Stimulated activated CD8-positive, alpha-beta memory T cell treated with anti-CD3 and anti-CD28 coated beads, Interleukin-15, amount 100 ng/mL, for 1 hour (primary cell): ENCODE measurements around the gene CDC14B.
"Not testable (repeated sequence)": the region's sequence is repeated elsewhere in the genome, so short reads cannot be mapped to it uniquely, and the experiment has no call there.

Source experiments
- DNase-seq: peaks from one replicate; pipeline ENCODE4 v3.0.0-alpha.2; 2020; ENCODE audit warnings: low read depth

Gene CDC14B

DNA sequence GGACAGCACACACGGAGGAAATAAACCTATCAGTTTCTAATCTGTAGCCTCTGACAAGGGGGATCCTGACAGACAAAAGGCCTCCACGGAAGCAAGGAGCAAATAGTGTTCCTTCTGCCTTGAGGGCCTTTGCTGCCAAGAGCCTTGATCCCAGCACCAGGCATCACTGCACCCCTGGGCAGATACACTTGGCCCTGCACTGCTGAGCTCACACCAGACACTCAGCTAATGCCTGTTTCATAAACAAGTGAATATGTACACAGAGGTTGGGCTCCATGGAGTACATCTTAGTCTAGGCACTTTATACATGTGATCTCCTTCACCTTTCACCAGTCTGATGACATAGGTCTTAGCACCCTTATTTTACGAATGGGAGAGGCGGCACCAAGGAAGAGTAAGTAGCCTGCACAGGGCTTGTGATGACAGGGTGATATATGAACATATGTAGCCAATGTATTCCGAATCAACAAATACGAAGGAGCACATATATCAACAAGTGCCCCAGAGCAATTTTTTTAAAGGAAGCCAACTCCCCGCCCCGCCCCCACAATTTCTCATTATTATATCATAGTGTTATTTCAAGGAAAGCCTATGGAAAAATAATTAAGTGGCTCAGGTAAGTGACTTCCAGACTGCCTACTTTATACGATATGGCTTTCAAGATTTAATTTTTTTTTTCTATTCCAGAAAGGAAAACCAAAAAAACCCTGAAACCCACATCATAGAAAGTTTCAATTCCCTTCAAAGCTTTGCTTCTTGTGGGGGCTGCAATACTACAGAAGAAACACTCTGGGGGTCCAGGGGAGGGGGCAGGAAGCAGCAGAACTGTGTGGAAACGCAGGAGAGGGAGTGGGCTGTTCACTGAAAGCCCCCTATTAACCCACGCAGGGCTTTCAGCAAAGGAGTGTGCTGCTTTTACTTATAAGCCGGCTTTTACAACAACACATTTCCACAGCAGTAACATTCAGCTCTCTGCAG lies 32.0 kb downstream of the CDC14B start:
- DNase-seq, result no peak

- DNase-seq, result no peak
These were observed 34.2 kb downstream of the CDC14B start for GRCh38 chr9:96585426-96585825.

DNA sequence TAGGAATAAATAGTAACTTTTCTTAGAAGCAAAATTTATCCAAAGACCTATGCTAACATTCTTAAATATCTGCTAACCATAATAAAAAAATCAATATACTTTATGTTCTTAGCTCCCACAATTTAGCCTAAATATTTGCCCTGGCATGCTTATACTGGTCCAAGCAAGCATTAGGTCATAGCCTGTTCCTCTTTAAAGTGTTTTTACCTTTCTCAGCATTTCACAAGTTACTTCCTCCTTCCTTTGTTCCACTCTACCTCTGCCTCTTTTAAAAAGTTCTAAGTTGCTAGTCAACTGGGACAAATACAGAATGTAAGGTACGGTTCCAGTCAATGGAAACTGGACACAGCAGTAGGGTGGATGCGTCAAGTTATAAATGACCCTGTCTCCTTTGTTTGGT lies 37.4 kb downstream of the CDC14B start:
- DNase-seq, result not testable (repeated sequence)

- no peak for DNase-seq
These were observed 37.9 kb downstream of the CDC14B start for GRCh38 chr9:96581786-96582185.

DNA sequence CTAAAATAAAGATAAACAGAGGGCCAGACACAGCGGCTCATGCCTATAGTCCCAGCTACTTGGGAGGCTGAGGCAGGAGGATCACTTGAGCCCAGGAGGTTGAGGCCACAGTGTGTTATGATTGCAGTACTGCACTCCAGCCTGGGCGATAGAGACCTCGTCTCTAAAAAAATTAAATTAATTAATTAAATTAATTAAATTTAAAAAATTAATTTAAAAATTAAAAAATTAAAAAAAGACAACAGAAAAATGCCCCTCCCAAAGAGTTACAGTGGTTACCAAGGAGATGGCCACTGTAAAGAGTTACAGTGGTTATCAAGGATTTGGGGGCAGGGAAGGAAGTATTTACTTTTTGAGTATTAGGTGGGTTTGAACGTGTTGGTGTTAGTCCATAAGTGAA lies 38.3 kb downstream of the CDC14B start:
- DNase-seq, result no peak

DNA sequence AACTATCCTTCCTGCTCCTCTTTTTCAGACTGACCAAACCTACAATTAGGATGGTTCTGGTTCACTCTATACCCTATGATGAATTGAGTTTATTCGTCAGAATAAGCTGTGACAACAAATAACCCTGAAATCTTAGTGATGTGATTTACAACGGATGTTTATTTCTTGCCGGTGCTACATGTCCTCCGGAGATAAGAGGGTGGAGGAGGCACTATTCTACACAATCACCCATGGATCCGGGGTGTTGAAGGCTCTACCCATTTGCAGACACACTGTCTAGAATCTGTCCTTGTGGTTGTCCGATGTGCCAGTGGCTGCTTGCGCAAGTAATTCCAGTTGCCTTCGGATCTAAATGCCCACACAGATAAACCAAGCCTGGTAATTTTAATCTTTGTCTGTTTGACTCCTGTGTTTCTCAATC lies 44.7 kb downstream of the CDC14B start:
- no peak for DNase-seq

GRCh38 chr9:96574455-96574854 lies 45.2 kb downstream of the CDC14B start:
- no peak for DNase-seq

GRCh38 chr9:96567203-96567700 lies 52.4 kb downstream of the CDC14B start:
- no peak for DNase-seq

DNA sequence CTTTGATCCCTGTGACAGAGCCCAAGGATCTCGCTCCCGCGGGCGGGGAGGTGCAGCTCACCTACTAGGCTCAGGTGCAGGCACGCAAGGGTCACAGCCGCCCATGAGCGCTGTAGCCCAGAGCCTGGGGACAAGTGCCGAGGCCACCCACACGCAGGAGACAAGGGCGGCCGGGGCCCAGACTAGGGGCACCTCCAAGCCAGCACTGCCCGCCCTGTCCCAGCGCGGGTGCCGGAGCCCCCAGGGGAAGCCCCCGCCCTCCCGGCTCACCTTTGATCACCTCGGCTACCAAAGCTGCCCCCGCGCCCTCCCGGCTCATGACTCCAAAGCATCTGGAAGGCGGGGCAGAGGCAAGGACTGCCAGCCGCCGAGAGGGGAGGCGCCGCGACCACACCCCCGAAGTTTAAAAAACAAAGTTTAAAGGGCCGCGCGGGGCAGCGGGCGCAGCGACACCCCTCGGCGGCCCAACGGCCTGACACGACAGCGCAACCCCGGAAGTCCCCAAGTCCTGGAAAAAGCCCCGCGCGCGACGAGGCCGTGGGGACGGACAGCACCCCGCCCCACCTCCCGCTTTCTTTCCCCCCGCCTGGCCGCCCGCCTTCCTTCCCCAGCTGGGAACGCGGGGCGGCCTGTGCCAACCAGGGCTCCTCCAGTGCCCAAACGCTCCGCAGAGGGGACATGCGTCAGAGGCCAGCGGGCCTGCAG lies 53.0 kb downstream of the CDC14B start:
- peak; percentile 49 for DNase-seq

GRCh38 chr9:96565671-96566497 lies 53.8 kb downstream of the CDC14B start:
- DNase-seq, result no peak

DNA sequence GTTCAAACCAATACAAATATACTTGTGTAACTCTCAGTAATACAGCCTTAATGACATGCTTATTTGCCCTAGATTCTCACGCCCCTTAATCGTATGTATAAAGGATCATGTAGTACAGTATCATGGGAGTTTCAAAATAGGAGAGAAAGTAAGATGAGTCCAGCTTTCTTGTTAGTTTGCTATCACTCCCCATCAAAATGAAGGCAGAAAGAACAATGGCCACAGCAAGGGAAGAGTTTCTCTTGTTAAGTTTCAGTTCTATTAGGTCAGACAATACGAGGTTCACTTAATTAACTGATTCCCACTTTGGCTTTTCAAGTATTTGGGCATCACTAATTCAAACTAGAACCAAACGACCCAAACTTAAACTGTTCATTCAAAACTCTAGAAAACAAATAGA lies 55.4 kb downstream of the CDC14B start:
- DNase-seq, result no peak

DNA sequence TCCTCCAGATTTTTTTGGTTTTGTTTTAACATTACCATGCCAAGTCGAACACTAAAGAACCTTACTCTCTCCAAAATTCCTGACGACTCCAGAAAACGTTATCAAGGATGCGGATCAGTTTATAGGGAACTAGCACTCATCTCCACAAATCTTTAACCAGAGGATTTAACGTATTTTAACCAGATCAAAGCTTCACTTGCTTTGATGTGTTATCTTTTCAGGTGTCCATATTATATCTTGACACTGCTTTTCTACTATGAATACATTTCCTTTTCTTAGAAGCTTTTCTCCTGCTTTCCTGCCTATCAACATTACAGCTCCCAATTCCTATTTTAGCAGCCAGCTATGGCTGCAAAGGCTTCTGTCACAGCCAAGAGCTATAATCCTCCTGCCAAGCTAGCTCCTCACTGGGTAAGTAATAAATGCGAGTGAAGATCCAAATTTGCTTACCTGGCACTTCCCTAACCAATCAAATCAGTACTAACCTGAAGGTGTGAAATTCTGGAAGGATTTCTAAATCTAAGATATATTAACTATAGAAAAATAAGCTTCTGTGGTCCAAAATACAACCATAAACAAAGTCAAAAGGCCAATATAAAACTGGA lies 60.2 kb downstream of the CDC14B start:
- DNase-seq, result no peak

- no peak for DNase-seq
These were observed 61.7 kb downstream of the CDC14B start for GRCh38 chr9:96557921-96558320.

- no peak for DNase-seq
These were observed 62.8 kb downstream of the CDC14B start for GRCh38 chr9:96556701-96557461.

GRCh38 chr9:96555567-96556386 lies 63.9 kb downstream of the CDC14B start:
- DNase-seq, result no peak

DNA sequence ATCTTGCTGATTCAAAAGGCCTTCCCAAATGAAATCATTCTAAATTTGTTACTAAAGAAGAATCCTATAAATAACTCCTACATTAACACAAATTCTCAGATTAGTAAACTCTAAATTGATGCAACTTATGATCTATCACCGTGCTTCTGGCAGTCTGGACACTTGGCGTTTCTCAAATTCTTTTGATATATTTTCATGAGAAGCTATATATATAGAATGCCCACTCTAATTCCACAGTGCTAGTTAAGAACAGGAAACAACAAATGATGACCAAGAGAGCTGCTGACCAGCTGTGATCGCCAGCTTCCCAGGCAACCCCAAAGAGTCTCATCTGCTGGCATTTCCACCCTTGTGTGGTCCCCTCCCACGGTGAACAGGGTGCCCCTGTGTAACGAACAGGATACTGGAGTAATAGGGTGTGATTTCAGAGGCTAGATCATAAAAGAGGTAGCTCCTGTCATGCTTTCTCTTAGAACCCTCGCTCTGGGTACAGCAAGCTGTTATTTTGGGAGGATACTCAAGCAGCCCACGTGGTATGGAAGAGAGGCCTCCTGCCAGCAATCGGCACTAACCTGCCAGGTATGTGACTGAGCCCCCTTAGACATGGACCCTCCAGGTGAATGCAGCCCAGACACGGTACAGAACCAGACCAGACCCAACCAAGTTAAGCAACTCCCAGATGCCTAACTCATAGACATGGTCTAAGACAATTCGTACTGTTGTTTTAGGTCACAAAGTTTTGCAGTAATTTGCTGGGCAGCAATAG lies 64.7 kb downstream of the CDC14B start:
- no peak for DNase-seq

DNA sequence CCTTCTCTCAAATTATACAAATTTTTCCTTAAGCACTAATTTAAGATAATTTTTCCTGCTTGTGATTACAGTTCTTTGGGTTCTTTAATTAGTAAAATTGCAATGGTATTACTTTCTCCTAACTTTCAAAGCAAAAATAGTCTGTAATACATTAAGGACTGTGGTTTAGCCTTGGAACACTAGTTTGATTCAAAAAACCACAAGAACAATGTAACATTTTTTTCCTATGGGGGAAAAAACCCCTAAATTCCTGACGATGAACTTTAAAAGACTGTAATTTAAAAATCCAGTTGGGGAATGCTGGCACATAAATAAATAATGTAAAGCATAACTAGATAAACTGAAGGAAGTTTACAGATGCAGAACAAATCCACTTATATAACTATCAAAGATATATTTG lies 65.3 kb downstream of the CDC14B start:
- no peak for DNase-seq

GRCh38 chr9:96553070-96553469 lies 66.6 kb downstream of the CDC14B start:
- no peak for DNase-seq

DNA sequence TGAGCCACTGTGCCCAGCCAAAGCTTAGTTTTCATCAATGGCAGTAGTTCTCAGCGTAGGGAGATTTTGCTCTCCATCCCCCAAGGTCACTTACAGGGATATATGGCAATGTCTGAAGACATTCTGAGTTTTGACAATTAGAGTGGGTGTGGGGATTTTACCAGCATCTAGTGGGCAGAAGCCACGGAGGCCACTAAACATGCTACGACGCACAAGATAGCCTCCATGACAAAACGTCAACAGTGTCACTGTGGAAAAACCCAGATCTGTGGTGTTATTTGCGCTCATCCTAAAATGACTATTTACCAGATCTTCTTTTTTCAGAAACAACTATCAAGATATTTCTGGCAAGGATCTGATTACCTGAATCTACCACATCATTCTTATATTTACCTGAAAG lies 68.2 kb downstream of the CDC14B start:
- DNase-seq, result no peak
